HG02938 (cell line): ENCODE measurements around the gene CIDEB.
"Not testable (repeated sequence)": the region's sequence is repeated elsewhere in the genome, so short reads cannot be mapped to it uniquely, and the experiment has no call there.

ENCODE experiments used
- ATAC-seq: cut with Tn5 transposase; IDR thresholded peaks from one replicate; pipeline ENCODE4 v1.9.1; 2021; ENCODE audit warnings: mild to moderate bottlenecking, moderate library complexity; ENCODE audit not compliant: unreplicated experiment

CIDEB gene, protein sequence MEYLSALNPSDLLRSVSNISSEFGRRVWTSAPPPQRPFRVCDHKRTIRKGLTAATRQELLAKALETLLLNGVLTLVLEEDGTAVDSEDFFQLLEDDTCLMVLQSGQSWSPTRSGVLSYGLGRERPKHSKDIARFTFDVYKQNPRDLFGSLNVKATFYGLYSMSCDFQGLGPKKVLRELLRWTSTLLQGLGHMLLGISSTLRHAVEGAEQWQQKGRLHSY

DNA sequence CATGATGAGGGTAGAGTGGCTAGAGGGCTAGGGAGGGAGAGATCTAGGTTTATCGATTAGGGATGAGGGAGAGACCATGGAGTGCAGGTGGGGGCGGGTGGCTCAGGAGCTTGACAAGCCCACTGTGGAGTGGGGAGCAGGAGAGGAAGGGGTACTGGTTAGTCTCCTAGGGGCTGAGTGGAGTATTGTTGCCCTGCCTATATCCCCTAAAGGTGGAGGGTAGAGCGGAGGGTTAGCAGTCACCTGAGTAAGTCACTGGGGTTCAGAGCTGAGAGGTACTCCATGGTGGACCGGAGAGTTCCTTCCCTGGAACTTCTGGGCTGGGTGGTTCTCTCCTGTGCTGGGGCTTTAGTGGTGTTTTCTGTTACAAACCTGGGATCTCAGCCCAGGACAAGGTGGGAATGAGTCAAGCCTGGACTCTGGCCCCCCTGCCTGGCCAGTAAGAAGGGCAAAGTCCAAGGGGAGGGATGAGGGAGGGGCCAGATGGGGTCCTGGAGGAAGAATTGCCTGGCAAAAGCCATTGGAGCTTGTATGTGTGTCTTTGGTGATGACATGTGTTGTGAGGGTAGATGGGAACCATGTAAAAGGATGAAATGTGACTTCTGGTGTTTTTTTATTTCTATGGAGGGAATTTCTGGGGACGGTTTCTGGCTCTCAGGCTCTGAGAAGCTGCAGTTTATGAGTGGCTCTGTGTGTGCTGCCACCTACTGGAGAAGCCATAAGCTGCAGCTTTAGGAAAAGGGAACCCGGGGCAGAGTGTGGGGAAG lies at the start of gene CIDEB:
CIDEB (minus strand) TSS at position 403 of the 767 bp plus-strand sequence; CDS start at position 284, 119 bp downstream.
- ATAC-seq = no peak

DNA sequence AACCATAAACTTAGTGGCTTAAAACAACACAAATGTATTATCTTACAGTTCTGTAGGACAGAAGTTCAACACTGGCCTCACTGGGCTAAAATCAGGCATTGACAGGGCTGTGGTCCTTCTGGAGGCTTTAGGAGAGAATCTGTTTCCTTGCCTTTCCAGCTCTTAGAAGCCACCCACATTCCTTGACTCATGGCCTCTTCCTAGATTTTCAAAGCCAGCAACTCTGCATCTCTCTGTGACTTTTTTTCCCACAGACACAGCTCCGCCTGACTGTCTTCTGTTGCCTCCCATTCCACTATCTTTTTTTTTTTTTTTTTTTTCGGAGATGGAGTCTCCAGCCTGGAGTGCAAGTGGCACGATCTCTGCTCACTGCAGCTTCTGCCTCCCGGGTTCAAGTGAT lies 48.4 kb upstream of the CIDEB start:
- no peak for ATAC-seq

DNA sequence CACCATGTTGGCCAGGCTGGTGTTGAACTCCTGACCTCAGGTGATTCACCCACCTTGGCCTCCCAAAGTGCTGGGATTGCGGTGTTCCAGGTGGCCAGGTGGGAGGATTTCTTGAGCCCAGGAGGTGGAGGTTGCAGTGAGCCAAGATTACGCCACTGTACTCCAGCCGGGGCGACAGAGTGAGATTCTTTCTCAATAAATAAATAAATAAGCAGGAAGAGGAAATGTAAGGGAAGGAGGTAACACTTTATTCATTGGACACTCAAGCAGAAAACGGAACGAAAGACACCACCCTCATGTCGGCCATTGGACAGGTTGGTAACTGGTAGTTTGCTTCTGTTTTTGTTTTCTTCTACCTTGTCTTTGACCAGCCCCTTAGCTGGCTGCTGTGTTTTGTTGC lies 47.2 kb upstream of the CIDEB start:
- ATAC-seq = no peak

DNA sequence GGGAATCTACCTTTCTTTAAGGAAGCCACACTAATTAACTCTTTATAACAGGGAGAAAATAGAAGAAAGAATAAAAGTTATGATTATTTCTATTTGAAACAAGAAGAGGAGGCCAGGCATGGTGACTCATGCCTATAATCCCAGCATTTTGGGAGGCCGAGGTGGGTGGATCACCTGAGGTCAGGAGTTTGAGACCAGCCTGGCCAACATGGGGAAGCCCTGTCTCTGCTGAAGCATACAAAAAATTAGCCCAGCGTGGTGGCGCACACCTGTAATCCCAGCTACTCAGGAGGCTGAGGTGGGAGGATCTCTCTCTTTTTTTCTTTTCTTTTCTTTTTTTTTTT lies 46.7 kb upstream of the CIDEB start:
- ATAC-seq = not testable (repeated sequence)

DNA sequence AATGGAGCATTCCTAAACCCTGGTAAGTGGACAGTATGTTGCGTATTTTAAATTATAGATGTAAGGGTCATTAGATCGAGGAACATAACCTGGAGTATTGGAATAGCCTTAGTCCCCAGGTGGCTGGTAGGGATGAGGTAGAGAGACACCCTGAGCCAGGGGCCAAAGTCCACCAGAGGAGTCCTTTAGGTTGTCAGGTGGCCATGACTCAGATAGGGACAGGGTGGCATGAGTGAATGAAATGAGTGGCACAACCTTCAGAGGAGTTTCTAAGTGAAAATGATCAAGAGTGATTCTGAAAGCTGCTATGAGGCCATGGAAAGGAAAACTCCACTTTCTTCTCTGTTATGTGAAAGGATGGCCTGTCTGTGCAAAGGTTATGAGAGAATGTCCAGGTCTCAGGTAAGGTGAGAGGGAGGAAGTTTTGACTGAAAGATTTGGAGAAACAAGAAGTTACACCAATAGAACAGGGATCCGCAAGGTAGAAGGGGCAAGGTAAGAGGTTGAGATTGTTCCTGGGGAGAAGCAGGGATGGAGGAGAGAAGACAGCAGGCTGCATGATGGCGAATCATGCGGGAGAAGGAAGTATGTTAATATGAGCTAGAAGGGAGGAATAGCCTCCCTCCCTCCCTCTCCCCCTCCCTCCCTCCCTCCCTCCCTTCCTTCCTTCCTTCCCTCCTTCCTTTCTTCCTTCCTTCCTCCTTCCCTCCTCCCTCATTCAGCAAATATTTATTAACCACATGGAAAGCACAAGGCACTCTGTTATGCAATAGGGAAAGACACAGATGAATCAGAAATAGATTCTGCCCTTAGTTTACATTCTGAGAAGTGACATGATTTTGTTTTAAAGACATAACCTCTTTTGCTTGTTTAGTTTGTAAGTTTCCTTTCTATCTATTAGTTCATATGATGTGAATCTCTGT lies 46.0 kb upstream of the CIDEB start:
- ATAC-seq = no peak

DNA sequence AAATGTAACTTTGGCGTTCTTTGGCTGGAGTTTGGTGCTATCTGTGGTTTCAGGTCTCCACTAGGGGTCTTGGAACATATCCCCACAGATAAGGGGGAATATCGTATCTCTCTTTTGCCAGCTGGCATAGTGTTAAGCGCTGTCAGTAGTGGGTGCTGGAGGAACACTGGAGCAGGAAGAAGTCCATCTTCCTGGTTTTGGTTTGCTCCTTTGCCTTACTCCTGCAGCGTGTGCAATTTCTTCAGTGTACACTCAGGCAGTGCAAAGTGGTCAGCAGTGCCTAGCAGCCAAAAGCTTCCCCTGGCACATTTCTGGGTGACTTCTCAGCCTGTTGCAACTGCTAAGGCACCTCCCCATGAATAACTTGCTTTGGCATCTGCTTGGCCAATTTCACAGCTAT lies 43.7 kb upstream of the CIDEB start:
- no peak for ATAC-seq

DNA sequence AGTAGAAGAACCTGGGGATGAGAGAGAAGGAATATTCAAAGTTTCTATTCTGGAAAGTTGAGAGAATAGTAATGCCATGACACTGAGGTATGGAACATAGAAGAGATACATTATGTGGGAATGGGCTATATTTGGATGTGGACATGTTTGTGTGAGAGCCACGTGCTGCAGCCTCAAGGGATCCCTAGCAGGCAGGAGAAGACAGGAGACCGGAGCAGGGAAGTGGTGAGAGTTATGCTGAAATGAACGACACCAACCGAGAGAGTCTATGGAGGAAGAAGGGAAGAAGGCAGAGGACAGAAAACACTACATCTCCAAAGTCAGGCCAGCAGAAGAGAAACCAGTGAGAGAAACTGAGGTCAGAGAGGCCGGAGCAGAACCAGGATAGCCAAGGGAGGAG lies 42.0 kb upstream of the CIDEB start:
- no peak for ATAC-seq

DNA sequence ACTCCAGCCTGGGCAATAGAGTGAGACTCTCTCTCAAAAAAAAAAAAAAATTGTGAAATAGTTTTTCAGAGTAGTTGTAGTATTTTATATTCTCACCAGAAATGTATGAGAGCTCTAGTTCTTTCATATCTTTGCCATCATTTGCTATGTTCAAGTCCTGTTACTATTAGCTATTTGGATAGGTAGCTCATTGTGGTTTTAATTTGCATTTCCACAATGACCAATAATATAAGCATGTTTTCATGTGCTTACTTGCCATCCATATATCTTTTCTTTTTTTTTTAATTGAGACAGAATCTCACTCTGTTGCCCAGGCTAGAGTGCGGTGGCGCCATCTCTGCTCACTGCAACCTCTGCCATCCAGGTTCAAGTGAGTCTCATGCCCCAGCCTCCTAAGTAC lies 40.4 kb upstream of the CIDEB start:
- no peak for ATAC-seq

DNA sequence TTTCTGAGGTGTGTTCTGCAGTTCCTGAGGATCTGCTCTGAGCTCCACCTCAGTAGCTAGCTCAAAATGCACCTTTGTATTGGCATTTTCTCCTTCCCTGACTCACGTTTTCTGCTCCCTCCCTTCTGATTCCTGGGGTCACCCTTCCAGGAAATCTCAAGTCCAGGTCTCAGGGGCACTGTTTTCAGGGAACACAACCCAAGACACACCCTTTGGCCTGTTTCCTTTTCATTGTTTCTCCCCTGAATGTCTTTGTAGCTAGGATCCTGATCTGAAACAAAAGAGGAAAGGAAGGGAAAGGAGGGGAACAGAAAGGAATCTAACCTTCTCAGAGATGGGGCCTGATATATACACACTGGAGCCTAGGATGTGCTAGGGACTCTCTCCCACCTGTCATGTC lies 39.4 kb upstream of the CIDEB start:
- no peak for ATAC-seq

DNA sequence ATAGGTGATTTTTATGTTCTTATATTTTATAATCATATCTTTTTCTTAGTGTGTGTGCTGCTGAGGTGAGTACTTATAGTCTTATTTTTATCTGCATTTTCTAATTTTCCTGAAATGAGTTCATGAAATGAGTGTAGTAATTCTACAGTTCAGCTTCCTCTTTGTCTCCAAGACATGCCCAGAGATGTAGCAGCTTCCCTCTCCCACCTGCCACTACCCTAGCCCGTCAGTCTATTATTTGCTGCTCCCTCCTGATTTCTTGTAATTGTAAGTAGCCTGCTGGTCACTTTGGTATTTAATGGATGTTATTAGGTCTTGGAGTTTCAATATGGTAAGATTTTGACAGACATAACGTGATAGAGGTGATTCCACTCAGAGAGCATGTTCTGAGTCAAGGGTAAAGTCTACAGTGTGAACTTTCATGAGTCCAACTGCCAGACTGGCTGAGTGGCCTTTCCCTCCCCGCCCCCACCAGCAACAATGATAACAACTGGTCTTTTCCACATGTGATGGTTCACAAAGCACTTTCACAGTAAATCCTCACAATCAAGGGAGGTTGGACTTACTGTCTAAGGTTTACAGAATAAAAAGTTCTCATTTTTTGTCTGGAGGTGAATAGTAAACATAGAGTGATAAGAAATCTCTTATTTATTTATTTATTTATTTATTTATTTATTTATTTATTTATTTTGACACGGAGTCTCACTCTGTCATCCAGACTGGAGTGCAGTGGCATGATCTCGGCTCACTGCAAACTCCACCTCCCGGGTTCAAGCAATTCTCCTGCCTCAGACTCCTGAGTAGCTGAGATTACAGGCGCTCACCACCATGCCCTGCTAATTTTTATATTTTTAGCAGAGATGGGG lies 36.3 kb upstream of the CIDEB start:
- ATAC-seq = no peak

DNA sequence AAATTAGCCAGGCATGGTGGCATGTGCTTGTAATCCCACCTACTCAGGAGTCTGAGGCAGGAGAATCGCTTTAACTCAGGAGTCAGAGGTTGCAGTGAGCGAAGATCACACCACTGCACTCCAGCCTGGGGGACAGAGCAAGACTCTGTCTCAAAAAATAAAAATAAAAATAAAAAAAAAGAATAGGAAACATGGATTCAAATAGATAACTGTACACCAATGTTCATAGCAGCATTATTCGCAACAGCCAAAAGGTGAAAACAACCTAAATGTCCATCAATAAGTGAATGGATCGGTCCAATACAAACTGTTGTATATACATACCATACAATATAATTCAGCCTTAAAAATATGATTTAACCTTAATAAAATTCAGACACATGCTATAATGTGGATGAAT lies 35.1 kb upstream of the CIDEB start:
- ATAC-seq = no peak

DNA sequence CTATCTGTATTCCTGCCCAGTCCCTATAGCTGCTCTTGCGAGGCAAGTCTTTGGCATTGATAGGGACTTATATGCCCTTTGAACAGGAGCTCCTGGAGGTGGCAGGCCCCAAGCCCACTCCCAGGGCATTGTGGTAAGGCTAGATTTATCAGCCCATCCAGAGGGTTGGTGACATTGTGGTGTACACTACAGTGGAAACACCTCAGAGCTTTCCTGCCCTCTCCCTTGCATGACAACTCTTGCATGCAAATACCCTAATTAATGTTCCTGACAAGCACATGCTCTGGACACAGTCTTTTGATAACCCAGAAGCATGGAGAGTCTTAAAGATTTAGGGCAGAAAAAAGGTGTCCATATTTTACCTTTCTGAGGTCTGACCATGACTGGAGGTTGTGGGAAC lies 32.8 kb upstream of the CIDEB start:
- no peak for ATAC-seq

DNA sequence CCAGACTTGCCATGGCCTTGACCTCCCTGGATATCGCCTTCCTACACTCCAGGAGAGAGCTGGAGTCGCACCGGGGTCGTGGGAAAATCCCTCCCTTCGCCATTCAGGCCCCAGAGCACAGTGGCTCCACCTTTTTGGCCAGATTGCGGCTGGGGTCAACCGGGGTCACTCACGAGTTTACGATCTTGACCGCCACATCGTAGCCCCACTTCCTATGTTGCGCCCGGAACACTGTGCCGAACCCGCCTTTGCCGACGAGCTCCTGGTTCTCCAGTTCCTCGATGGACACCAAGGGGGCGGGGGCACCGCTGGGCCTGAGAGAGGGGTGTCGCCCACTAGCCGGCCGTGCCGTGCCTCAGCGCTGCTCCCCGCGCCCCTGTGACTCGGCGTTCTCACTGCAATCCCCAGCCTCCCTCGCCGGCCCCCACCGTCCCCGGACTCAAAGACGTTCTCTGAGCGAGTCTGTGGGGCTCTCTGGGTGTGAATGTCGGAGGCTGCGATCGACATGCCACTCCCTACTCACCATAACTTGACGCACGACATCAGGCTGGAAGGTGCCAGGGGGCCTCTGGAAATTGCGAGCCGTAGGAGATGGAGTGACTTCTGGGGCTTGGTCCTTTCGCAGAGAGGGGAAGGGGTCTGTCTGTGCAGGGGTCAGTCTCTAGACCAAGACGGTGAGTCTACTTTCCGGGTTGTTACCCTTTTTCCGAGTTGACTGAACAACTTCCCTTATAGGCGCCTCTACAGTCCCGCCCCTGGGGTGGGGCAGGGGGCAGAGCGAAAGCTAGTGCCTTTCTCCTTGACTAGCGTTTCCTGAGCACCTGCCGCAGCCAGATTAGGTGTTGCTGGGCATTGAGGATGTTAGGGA lies 31.7 kb upstream of the CIDEB start, which contains the start of gene RIPK3:
RIPK3 (minus strand) TSS at position 708 of the 868 bp plus-strand sequence; CDS start at position 543, 165 bp downstream.
- ATAC-seq = peak; percentile 65

DNA sequence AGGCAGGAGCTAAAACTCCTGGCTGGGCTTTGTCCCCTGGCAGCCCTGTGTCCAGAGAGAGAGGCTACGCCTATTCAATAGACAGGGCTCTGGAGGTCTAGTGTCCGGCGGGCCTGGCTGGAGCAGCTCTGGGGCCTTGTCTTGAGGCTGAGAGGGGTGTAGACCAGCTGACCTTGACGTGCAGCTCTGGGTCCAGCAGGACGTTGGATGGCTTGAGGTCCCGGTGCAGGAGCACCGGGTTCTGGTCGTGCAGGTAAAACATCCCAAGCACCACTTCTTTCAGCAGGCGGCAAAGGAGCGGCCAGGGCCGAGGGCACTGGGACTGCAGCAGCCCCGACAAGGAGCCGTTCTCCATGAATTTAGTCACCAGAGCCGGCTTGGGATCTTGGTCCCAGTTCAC lies 31.1 kb upstream of the CIDEB start:
- ATAC-seq = no peak

DNA sequence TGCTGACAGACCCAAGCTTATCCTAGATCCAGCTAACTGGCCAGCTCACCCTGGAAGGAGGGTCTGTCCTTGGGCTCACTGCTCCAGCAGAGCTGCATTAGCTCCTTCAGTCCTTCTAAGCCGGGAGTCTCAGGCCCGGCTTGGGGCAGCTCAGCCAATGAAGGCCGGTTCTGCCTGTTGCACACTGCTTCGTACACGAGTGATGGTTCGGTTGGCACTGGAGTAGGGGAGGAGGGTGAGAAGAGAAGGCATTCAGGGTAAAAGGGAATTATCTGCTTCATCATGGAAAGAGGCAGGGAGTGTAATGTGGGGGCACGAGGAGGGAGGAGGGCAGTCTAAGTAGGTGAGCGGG lies 30.0 kb upstream of the CIDEB start:
- no peak for ATAC-seq

DNA sequence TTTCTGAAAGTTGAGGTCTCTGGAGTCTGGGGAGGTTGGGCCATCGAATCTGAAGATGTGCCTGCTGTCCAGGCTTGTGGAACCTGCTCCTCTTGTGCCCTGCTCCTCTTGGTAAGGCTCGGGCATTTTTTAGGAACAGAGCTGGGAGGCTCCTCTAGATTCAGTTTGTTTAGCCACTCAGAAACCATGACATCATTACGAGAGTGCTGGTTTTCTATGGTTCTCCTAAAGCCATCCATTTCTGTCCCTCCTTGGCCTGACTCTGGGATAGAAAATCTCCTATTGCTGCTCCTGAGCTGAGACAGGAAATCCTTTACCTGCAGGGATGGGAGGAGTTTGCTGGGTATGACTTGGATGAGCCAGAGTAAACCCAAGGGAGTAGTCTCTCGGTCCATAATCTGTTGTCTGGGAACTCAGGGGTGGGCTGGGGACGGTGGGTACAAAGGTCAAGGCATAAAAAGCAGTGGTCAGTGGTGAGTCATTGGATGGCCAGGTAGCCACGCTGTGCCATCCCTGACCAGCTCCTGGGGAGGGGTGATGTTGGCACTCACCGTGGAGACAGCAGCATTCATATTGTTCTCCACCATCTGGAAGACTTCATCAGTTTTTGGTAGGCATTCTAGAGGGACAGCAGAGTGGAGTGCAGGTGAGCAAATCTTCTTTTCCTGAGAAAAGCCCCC lies 29.5 kb upstream of the CIDEB start:
- no peak for ATAC-seq

DNA sequence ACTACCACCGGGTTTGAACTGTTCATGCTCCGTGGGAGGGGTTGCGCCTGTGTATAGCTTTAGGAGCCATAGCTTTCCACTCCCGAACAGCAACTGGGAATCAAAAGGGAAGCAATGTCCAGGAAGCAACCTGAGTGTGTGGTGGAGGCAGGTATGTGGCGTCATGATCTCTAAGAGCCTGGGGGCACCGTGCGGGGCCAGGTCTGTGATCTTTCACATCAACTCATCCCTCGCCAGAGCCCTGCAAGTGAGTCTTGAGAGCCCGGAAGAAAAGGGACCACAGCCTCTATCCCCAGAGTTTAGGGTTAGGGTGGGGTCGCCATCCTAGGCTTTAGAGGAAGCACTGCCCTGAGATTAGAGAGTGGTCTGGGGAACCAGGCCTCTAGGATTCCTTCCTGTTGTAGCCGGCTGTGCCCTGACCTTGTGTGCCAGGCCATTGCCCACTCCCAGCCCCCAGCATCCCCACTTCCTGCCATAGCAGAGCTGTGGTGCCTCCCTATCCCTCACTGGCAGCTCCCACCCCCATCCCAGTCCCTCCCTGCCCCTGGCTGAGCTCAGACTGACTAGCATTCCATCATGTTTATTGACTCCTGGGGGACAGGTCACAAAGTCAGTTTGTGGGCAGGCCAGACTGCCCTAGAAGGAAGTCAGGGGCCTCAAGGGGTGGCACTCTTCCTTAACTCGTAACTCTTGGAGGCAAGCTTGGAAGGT lies 27.8 kb upstream of the CIDEB start:
- ATAC-seq = no peak

DNA sequence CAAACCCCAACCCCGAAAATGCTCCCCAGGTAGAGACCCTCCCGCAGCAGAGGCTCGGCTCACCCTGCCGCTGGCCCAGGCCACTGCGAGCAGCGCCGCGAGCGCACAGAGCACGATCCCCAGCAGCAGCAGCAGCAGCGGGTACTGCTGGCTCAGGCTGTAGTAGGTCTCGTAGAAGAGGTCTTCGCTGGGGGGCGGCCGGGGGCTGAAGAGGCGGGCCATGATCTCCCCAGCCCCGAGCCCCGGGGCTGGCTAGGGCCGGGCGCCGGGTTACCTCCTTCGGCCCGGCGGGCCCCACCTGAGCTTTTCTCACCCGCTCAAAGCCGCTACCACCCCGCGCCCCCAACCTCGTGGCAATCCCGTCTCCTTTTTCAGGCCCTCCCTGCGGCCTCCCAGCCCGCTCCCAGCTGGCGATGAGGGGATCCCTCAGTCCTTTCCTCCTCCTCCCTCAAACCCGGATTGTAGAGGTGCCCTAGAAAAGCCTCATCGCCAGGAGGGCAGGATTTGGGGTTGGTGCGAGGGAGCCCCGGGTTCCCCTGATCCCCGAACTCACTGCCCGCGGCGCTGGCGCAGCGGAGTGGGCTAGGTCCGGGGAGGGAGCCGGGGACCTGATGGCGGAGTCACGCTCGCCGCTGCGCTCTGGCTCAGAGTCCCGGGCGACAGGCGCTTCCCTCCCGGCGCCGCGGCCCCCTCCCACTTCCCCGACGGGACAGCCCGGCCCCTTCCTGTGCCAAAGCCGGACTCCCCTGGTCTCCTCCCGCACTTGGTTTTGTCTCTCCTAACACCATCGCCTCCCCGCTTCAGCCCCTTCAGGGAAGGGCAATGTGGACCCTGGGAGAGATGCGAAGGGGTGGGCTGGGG lies 26.9 kb upstream of the CIDEB start, which contains the start of gene ADCY4:
ADCY4 (minus strand) TSS at position 641 of the 861 bp plus-strand sequence; CDS start at position 222, 419 bp downstream.
- no peak for ATAC-seq
